Esophagus (tissue), 2 donors: ENCODE results near the gene EFCAB5. TPM values are rescaled to one million over a fixed set of nuclear protein-coding genes. Genes with fewer than 3 reads are reported as not detected.
"Not testable (repeated sequence)": the region's sequence is repeated elsewhere in the genome, so short reads cannot be mapped to it uniquely, and the experiment has no call there.

Source experiments
- H3K27ac ChIP-seq, 2 donors: one replicate each; pipeline ENCODE4 v1.5.1; 2013; ENCODE audit warnings: low read depth in 2 of 2, mild to moderate bottlenecking in 2 of 2, inconsistent platforms in 1 of 2, low read length in 1 of 2, moderate library complexity in 1 of 2
- H3K27me3 ChIP-seq, 2 donors: one replicate each; pipeline ENCODE4 v1.6.1; 2013; ENCODE audit warnings: low read length in 2 of 2, control low read depth in 1 of 2, mild to moderate bottlenecking in 1 of 2; ENCODE audit not compliant: insufficient read depth in 2 of 2, control insufficient read depth in 1 of 2
- H3K36me3 ChIP-seq, 2 donors: one replicate each; pipeline ENCODE4 v1.6.1; 2013; ENCODE audit warnings: low read length in 1 of 2; ENCODE audit not compliant: control insufficient read depth in 2 of 2, insufficient read depth in 2 of 2
- H3K4me1 ChIP-seq, 2 donors: one replicate each; pipeline ENCODE4 v1.6.1; 2013; ENCODE audit warnings: low read length in 1 of 2; ENCODE audit not compliant: control insufficient read depth in 2 of 2, insufficient read depth in 2 of 2
- H3K4me3 ChIP-seq, 2 donors: one replicate each; pipeline ENCODE4 v1.5.1; 2013; ENCODE audit warnings: low read length in 2 of 2, mild to moderate bottlenecking in 2 of 2, low read depth in 1 of 2, moderate library complexity in 1 of 2
- H3K9me3 ChIP-seq, 2 donors: one replicate each; pipeline ENCODE4 v1.6.1; 2013; ENCODE audit warnings: mild to moderate bottlenecking in 2 of 2, low read depth in 1 of 2, low read length in 1 of 2, moderate library complexity in 1 of 2; ENCODE audit not compliant: control insufficient read depth in 2 of 2, insufficient read depth in 1 of 2
- WGBS, 2 donors: extraction: QIAGEN DNeasy Blood & Tissue Kit; methylation state at CpG; one replicate each; pipeline ENCODE4 v1.1.7; 2013; 5-methylcytosine and 5-hydroxymethylcytosine counted together
- polyA plus RNA-seq, 2 donors: library from polyadenylated mRNA; stranded (reverse); fragments of 200-250 nt; gene quantifications; one replicate each; pipeline ENCODE4 v1.2.3, GENCODE V29; 2013
- donor health status: healthy with polysubstance abuse.
- donor health status: Bipolar disorder and iron deficiency.

EFCAB5 gene
- polyA plus RNA-seq, 2 donors = 0.02 to 0.24 TPM

DNA sequence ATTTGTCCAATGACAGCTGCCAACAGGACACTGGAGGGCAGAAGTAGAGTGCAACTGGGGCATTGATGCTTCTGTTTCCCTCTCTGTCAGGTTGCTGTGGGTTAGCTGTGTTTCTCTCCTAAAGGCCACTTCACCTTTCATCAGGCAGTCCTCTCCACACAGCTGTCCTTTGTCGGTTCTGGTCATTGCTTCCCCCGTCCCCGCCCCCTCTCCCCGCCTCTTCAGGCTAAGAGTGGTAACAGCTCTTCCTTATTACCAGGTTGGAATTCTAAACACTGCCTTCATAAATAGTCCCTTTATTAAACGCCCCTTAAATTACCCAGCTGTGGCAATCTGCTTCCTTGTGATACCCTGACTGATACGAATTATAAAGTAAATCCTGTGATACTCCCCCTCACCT, 143.4 kb downstream of the EFCAB5 start:
- no peaks in the 10 kb centered on the region for H3K4me1 ChIP-seq
- H3K27me3 ChIP-seq = peaks cover 0 to 2% of the 10 kb centered on the region in 2 donors
- no peak overlapping the region for H3K4me3 ChIP-seq
- no peaks in the 10 kb centered on the region for H3K36me3 ChIP-seq
- 50 to 53% methylated on average over 6 of the region's 6 CpGs for WGBS, 2 donors
- no peaks in the 10 kb centered on the region for H3K9me3 ChIP-seq
- H3K27ac ChIP-seq = no peak overlapping the region

GRCh38 chr17:30086896-30087295, 145.5 kb downstream of the EFCAB5 start:
- 87 to 91% methylated on average over 2 of the region's 2 CpGs for WGBS, 2 donors
- Histone ChIP-seq H3K9me3 (no peaks in the 10 kb centered on the region), H3K27me3 (peaks cover 0 to 4% of the 10 kb centered on the region in 2 donors), H3K4me3 (no peak overlapping the region), H3K4me1 (no peaks in the 10 kb centered on the region), H3K27ac (no peak overlapping the region), H3K36me3 (no peaks in the 10 kb centered on the region)

- WGBS, 2 donors = 86 to 95% methylated on average over 3 of the region's 3 CpGs
- H3K36me3 ChIP-seq, H3K4me1 ChIP-seq, H3K27me3 ChIP-seq, H3K9me3 ChIP-seq, H3K4me3 ChIP-seq, H3K27ac ChIP-seq: not testable (repeated sequence)
Observed at GRCh38 chr17:30087431-30087830, 146.0 kb downstream of the EFCAB5 start.

GRCh38 chr17:30091121-30091670, 149.8 kb downstream of the EFCAB5 start:
- H3K9me3 ChIP-seq = no peaks in the 10 kb centered on the region
- WGBS, 2 donors = 79 to 82% methylated on average over 4 of the region's 4 CpGs
- no peaks in the 10 kb centered on the region for H3K4me1 ChIP-seq
- no peak overlapping the region for H3K27ac ChIP-seq
- H3K36me3 ChIP-seq = no peaks in the 10 kb centered on the region
- no peak overlapping the region for H3K4me3 ChIP-seq
- H3K27me3 ChIP-seq = peaks cover 0 to 4% of the 10 kb centered on the region in 2 donors

GRCh38 chr17:30091771-30092170, 150.3 kb downstream of the EFCAB5 start:
- H3K27ac ChIP-seq = no peak overlapping the region
- no peaks in the 10 kb centered on the region for H3K4me1 ChIP-seq
- no peaks in the 10 kb centered on the region for H3K9me3 ChIP-seq
- H3K27me3 ChIP-seq = peaks cover 0 to 4% of the 10 kb centered on the region in 2 donors
- H3K4me3 ChIP-seq = no peak overlapping the region
- no peaks in the 10 kb centered on the region for H3K36me3 ChIP-seq
- 56 to 57% methylated on average over 6 of the region's 6 CpGs for WGBS, 2 donors

- no peaks in the 10 kb centered on the region for H3K9me3 ChIP-seq
- no peaks in the 10 kb centered on the region for H3K36me3 ChIP-seq
- H3K27ac ChIP-seq = no peak overlapping the region
- peaks cover 0 to 4% of the 10 kb centered on the region in 2 donors for H3K27me3 ChIP-seq
- H3K4me3 ChIP-seq = no peak overlapping the region
- H3K4me1 ChIP-seq = no peaks in the 10 kb centered on the region
Observed at GRCh38 chr17:30092886-30093285, 151.5 kb downstream of the EFCAB5 start.

GRCh38 chr17:30093463-30094147, 152.2 kb downstream of the EFCAB5 start:
- Histone ChIP-seq H3K4me3 (no peak overlapping the region), H3K27me3 (peaks cover 0 to 4% of the 10 kb centered on the region in 2 donors), H3K9me3 (no peaks in the 10 kb centered on the region), H3K4me1 (no peaks in the 10 kb centered on the region), H3K36me3 (no peaks in the 10 kb centered on the region), H3K27ac (no peak overlapping the region)
- 17 to 19% methylated on average over 12 of the region's 12 CpGs for WGBS, 2 donors

GRCh38 chr17:30095507-30096244, 154.2 kb downstream of the EFCAB5 start:
- WGBS, 2 donors = 44 to 45% methylated on average over 4 of the region's 4 CpGs

DNA sequence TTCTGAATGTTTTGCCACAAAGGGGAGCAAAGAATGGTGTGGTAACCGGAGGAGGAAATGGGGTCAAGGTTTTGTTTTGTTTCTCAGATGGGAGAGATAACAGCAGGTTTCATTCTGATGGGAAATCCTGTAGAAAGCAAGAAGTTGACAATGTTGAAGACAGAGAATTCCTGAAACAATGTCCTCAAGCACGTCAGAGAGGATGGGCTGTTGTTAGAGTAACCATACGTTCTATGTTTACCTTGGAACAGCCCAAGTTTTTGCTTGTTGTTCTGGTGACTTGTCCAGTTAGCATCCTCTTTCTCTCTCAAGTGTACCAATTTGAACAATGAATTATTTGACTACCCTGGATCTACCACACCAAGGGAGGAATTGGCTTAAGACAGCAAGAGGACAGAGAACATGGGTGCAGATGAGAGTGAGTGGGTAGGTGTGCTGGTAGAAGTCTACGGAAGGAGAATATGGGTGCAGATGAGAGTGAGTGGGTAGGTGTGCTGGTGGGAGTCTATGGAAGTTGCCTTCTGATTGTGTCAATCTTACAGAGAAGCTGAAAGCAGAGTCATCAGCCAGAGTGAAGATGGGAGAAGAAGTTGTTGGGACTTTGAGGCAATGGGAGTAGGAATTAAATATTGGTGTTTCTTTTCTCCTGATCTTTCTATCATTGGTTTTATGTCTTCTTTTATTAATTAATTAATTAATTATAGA, 160.4 kb downstream of the EFCAB5 start:
- no peaks in the 10 kb centered on the region for H3K4me1 ChIP-seq
- H3K36me3 ChIP-seq = no peaks in the 10 kb centered on the region
- H3K27me3 ChIP-seq = no peaks in the 10 kb centered on the region
- 52 to 54% methylated on average over 4 of the region's 4 CpGs for WGBS, 2 donors
- H3K9me3 ChIP-seq = no peaks in the 10 kb centered on the region
- no peak overlapping the region for H3K4me3 ChIP-seq
- H3K27ac ChIP-seq = no peak overlapping the region

More at GRCh38 chr17:30095507-30096244, 154.2 kb downstream of the EFCAB5 start:
- H3K4me3 ChIP-seq = no peak overlapping the region
- H3K27me3 ChIP-seq = no peaks in the 10 kb centered on the region
- no peaks in the 10 kb centered on the region for H3K9me3 ChIP-seq
- no peak overlapping the region for H3K27ac ChIP-seq
- no peaks in the 10 kb centered on the region for H3K4me1 ChIP-seq
- no peaks in the 10 kb centered on the region for H3K36me3 ChIP-seq
